GM19395 (cell line): ENCODE results near the gene SRSF3.
"Not testable (repeated sequence)": the region's sequence is repeated elsewhere in the genome, so short reads cannot be mapped to it uniquely, and the experiment has no call there.

Source experiments
- ATAC-seq: cut with Tn5 transposase; IDR thresholded peaks from one replicate; pipeline ENCODE4 v1.9.1; 2021; ENCODE audit warnings: mild to moderate bottlenecking, moderate library complexity; ENCODE audit not compliant: unreplicated experiment

SRSF3 gene

DNA sequence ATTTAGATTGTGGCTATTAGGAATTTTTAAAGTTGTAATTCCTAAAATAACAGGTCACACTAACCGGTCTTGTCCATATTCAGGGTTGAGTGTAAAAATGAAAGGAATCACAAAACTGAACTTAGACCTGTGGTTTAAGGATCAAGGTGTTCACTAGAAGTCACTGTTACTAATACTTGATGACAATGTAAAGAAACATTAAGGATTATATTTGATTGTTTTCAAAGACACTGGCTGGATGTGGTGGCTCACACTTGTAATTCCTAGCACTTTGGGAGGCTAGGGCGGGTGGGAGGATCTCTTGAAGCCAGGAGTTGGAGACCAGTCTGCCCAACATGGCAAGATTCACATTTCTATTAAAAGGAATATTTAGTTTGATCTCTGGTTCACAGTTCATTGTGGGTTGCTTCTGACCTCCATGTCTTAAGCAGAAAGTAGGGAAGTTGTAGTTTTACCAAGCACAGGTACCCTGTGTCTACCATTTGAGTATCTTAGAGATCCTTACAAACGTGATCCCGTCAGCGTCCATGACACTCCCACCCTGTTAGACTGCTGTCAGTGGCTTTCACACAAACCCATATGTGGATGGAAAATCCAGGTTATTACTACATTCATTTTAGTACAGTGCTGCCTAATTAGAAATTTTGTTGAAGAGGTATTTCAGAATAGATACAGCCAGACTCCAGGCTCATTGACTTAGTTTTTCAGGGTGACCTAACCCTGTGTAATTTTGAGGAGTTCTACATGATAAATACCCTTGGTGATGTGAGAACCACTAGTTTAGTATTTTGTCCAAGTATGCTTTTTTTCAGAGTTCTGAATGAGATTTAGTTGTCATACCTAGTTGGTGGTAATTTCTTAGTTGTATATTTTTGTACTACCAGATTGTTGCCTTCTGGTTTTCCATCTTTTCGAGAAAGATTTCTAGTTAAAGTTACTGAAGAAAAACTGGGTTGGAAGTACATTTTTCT is 10.2 kb downstream of the SRSF3 start:
- ATAC-seq = no peak

DNA sequence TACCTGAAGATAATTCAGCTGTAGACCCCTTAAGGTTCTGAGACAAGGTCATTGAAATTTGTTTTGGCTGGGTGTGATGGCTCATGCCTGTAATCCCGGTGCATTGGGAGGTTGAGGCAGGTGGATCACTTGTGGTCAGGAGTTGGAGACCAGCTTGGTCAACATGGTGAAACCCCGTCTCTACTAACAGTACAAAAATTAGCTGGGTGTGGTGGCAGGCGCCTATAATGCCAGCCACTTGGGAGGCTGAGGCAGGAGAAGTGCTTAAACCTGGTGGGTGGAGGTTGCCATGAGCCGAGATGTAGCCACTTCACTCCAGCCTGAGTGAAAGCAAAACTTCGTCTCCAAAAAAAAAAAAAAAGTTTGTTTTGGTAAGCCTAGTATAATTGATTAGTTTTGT is 11.0 kb downstream of the SRSF3 start:
- ATAC-seq = no peak

GRCh38 chr6:36605560-36606391 is 11.6 kb downstream of the SRSF3 start:
- no peak for ATAC-seq

- not testable (repeated sequence) for ATAC-seq
Observed at GRCh38 chr6:36607305-36607682, 13.1 kb downstream of the SRSF3 start.

- no peak for ATAC-seq
Observed at GRCh38 chr6:36607683-36608386, 13.7 kb downstream of the SRSF3 start.

GRCh38 chr6:36608788-36609563 is 14.8 kb downstream of the SRSF3 start:
- no peak for ATAC-seq

- no peak for ATAC-seq
Observed at GRCh38 chr6:36609582-36609981, 15.4 kb downstream of the SRSF3 start.

DNA sequence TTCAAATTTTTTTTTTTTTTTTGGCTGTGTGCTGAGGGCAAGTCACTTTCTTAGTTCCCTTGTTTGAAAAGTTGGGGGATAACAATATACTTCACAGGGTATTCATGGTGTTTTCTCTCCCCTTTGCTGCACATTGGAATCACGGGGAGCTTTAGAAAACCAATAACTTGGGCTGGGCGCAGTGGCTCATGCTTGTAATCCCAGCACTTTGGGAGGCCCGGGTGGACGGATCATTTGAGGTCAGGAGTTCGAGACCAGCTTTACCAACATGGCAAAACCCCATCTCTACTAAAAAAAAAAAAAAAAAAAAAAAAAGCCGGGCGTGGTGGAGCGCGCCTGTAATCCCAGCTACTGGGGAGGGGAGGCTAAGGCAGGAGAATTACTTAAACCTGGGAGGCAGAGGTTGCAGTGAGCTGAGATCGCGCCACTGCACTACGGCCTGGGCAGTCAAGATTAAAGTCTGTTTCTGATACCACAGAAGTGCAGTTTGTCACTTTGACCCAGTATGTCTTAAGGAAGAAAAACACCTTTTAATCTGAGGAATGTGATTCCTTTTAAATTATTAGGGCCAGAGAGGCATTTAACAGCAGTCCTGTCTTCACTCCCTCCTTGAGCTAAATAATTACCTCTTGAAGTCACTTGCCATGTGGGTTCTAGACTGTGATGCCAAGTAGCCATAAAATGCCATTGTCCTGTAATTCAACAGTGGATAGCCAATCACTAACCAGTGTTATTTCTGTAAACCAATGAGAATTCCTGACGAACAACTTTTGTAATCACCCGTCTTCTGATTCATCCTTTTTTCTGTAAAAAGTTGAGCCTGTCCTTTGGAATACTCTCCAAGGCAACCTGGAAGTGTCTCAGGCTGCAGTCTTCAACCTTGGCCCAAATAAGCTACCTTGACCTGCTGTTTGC is 16.1 kb downstream of the SRSF3 start:
- no peak for ATAC-seq

DNA sequence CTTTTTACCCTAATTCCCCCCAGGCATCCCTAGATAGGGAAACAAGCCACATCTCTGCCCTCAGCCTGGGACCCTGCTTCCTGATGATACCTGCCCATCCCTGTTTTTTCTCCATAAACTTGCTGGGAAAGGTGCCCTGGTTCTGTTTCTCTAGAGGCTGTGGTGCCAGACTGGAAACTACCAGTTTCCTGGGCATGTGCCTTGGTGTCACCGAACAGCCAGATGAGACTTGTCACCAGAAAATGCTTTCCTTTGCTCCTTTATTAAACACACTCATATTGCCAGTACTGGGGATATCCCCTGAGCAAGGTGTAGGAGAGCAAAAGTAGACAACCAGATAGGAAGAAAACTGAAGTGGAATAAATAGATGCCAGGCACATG is 16.8 kb downstream of the SRSF3 start:
- no peak for ATAC-seq

DNA sequence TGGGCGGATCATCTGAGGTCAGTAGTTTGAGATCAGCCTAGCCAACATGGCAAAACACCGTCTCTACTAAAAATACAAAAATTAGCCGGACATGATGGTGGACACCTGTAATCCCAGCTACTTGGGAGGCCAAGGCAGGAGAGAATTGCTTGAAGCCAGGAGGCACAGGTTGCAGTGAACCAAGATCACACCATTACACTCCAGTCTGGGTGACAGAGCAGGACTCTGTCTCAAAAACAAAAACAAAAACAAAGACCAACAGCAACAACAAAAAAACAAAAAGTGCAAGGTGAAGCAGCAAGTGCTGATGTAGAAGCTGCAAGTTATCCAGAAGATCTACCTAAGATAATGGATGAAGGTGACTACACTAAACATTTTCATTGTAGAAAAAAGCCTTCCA is 17.5 kb downstream of the SRSF3 start:
- ATAC-seq = not testable (repeated sequence)

GRCh38 chr6:36612101-36612625 is 18.0 kb downstream of the SRSF3 start:
- ATAC-seq = no peak

DNA sequence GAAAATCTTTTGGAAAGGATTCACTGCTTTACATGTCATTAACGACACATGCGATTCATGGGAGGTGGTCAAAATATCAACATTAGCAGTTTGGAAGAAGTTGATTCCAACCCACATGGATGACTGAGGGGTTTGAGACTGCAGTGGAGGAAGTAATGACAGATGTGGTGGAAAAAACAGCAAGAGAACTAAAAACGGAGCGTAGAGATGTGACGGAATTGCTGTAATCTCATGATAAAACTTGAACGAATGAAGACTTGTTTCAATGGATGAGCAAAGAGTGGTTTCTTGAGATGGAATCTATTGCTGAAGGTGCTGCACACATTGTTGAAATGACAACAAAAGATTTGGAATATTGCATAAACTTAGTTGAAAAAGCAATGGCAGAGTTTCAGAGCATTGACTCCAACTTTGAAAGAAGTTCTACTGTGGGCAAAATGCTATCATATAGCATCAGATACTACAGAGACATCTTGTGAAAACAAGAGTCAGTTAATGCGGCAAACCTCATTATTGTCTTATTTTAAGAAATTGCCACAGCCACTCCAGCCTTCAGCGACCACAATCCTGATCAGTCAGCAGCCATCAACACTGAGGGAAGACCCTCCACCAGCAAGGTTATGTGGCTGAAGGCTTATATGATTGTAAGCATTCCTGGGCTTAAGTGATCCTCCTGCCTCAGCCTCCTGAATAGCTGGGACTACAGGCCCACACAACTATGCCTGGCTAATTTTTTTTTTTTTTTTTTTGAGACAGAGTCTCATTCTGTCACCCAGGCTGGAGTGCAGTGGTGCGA is 19.2 kb downstream of the SRSF3 start:
- no peak for ATAC-seq

GRCh38 chr6:36615018-36615761 is 21.0 kb downstream of the SRSF3 start:
- ATAC-seq = no peak

GRCh38 chr6:36616893-36617521 is 22.8 kb downstream of the SRSF3 start:
- ATAC-seq = no peak

DNA sequence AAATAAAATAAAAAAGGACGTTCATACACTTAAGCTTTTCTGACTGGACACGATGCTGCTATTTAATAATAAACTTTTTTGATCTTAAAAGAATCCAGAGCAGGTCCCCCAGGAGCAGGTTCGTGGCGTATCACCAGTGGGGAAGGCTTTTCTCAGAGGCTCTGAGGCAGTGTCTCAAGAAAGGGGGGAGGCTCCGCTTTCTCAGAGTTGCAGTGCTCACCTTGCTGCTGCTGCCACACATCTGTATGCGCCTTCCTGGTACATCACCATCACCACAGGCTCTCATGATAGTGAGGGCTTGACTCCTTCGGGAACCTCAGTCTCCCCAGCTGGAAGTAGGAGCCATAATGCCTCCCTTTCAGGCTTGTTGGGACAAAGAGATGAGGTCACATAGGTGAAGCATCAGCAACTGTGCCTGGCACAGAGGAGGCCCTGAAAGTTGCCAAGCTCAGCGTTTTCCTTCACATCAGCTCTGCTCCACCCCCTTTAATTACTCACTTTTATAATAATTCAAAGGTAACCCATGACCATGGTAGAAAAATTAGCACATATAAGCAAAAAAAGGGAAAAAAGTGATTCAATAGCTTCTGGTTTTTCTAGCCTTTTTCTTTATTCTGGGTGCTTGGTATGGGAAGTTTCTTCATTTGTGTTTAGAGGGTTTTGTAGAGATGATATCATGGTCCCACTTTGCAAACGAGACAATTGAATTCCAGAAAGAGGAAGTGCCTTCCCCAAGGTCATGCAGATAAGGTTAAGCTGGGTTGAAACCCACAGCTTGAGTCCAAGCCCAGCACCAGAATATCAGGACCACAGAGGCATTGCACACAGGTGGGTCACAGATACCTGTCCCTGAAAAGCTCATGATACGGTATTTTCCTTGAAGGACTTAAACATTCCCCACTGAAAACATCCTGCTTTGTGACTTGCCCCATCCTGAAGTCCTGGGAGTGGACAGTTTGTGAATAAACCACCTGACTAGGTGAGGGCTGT is 24.5 kb downstream of the SRSF3 start:
- no peak for ATAC-seq

- no peak for ATAC-seq
Observed at GRCh38 chr6:36621371-36621855, 27.3 kb downstream of the SRSF3 start.
